ENCODE data around the gene TRPM8. TPM values are rescaled to one million over a fixed set of nuclear protein-coding genes. Genes with fewer than 3 reads are reported as not detected.

The TRPM8 gene
- polyA plus RNA-seq, 1 experiment: 0.11 TPM

GRCh38 chr2:234025891-234026401 is 108.8 kb downstream of the TRPM8 start:
- TF ChIP-seq CTCF (IDR thresholded peaks at IDR 0.05; ENCODE audit: low read depth, low read length): no peak
- H3K9me3 ChIP-seq (ENCODE audit: control insufficient read depth, insufficient read depth, low read length): peaks cover 9% of the 10 kb centered on the region
- CTCF ChIA-PET: no interaction called here
- POLR2A ChIA-PET: no interaction called here
- no peak for DNase-seq (ENCODE audit: low read depth, low spot score)
- peak overlapping the region; percentile 36 for H3K4me3 ChIP-seq (ENCODE audit: low read depth, low read length)
- H3K27ac ChIP-seq (ENCODE audit: low read depth, low read length): no peak overlapping the region
- H3K27me3 ChIP-seq (ENCODE audit: control insufficient read depth, insufficient read depth, low read length): no peaks in the 10 kb centered on the region

DNA sequence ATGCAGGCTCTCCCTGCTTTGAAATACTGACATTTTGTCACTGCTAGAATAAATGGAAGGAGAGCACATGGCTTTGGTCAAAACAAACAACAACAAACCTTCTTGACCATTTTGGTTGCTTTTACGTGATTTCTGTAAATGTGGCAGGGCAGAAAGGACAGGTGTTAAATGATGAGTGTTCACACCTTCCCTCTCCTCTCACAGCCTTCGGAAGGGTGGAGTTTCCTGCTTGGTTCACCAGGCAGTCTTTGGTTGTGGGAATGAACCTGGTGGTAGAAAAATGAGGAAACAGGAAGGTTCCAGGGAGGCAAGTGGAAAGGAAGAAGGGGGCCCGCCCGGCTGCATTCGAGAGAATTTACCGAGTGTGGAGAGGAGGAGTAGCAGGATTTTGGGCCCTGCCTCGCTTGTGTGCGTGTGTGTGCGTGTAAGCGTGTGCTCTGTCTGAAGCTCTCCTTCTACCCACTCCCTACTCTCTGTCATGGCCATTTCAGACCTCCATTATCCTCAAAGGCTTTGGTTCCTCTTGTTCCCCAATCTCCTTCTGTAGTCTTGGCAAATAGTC is 109.6 kb downstream of the TRPM8 start:
- CTCF ChIA-PET: no interaction called here
- no peak for TF ChIP-seq CTCF (IDR thresholded peaks at IDR 0.05; ENCODE audit: low read depth, low read length)
- Histone ChIP-seq H3K9me3 (ENCODE audit: control insufficient read depth, insufficient read depth, low read length) (peaks cover 9% of the 10 kb centered on the region), H3K27me3 (ENCODE audit: control insufficient read depth, insufficient read depth, low read length) (no peaks in the 10 kb centered on the region), H3K4me3 (ENCODE audit: low read depth, low read length) (no peak overlapping the region), H3K27ac (ENCODE audit: low read depth, low read length) (no peak overlapping the region)
- DNase-seq (ENCODE audit: low read depth, low spot score): no peak
- POLR2A ChIA-PET: no interaction called here

DNA sequence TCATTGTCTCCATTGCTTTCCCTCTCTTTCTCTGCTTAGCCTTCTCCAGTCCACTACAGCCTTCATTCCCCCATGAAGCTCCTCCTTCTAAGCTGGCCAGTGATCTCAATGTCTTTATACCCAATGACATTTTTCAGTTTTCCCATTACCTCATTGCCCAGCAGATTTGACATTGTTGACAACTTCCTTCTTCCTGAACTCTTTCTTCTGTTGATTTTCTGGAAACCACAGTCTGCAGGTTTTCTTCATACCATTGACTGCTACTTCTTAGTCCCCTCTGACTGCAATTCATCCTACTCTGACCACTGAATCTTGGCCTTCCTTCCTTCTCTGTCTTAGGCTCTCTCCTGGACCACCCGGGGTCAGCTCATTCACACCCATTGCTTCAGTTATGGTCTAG is 110.5 kb downstream of the TRPM8 start:
- POLR2A ChIA-PET: no interaction called here
- H3K4me3 ChIP-seq (ENCODE audit: low read depth, low read length): no peak overlapping the region
- CTCF ChIA-PET: no interaction called here
- no peaks in the 10 kb centered on the region for H3K27me3 ChIP-seq (ENCODE audit: control insufficient read depth, insufficient read depth, low read length)
- peaks cover 9% of the 10 kb centered on the region for H3K9me3 ChIP-seq (ENCODE audit: control insufficient read depth, insufficient read depth, low read length)
- no peak overlapping the region for H3K27ac ChIP-seq (ENCODE audit: low read depth, low read length)
- no peak for TF ChIP-seq CTCF (IDR thresholded peaks at IDR 0.05; ENCODE audit: low read depth, low read length)
- no peak for DNase-seq (ENCODE audit: low read depth, low spot score)

DNA sequence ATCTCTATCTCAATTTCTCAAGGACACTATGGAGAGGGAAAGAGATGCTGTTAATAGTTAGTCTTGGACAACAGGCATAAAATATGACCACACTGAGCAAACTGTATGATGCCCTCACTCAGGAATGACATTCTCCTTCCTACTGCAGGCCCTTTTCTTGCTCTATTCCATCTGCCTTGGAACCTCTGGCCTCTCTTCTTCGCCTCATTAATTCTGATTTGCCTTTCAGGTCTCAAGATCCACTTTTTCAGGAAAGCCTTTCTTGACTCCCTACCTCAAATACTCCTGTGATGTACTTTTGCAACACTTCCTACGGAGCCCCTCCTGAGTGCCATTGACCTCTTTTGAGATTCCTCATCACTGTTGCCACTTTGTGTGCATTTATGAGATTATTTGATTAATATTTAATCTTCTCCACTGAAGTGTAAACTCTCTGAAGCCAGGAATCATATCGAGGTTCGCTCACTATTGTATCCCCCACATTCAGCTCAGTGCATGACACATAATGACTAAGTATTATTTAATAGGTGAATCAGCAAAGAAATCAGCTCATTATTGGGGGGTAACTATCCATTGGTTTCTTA is 112.1 kb downstream of the TRPM8 start:
- Histone ChIP-seq H3K4me3 (ENCODE audit: low read depth, low read length) (no peak overlapping the region), H3K27me3 (ENCODE audit: control insufficient read depth, insufficient read depth, low read length) (no peaks in the 10 kb centered on the region), H3K27ac (ENCODE audit: low read depth, low read length) (no peak overlapping the region), H3K9me3 (ENCODE audit: control insufficient read depth, insufficient read depth, low read length) (peaks cover 5% of the 10 kb centered on the region)
- no peak for TF ChIP-seq CTCF (IDR thresholded peaks at IDR 0.05; ENCODE audit: low read depth, low read length)
- CTCF ChIA-PET: no interaction called here
- POLR2A ChIA-PET: no interaction called here
- no peak for DNase-seq (ENCODE audit: low read depth, low spot score)

DNA sequence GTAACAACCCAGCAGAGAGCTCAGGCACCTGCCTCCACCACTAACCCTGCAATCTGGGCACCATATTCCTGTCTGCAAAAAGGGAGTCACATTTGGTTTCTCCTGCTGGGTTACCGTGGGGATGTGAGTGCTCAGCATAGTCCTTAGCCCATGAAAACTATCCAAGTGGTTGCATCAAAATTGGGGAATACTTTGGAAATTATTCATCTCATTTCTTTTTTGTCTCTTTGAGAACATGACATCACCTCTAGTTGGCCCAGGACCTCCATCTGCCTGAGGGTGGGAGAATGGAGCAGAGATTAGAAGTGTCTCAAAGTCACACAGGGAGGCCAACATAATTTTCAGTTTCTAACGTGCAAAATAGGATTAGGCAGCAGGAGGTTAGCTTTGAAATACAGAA is 114.0 kb downstream of the TRPM8 start:
- ChIA-PET POLR2A (no interaction called here), CTCF (no interaction called here)
- no peaks in the 10 kb centered on the region for H3K27me3 ChIP-seq (ENCODE audit: control insufficient read depth, insufficient read depth, low read length)
- TF ChIP-seq CTCF (IDR thresholded peaks at IDR 0.05; ENCODE audit: low read depth, low read length): no peak
- DNase-seq (ENCODE audit: low read depth, low spot score): no peak
- no peak overlapping the region for H3K27ac ChIP-seq (ENCODE audit: low read depth, low read length)
- peaks cover 4% of the 10 kb centered on the region for H3K9me3 ChIP-seq (ENCODE audit: control insufficient read depth, insufficient read depth, low read length)
- H3K4me3 ChIP-seq (ENCODE audit: low read depth, low read length): no peak overlapping the region

Measured in AG04450 (cell line).